HuH-7 (cell line): Measurements from ENCODE around the gene SAMD8.
"Not testable (repeated sequence)": the region's sequence is repeated elsewhere in the genome, so short reads cannot be mapped to it uniquely, and the experiment has no call there.

Source experiments
- DNase-seq: peaks from one replicate; pipeline ENCODE4 v3.0.0; 2011; ENCODE audit warnings: low spot score

Gene SAMD8

GRCh38 chr10:75140246-75140645 is 28.8 kb downstream of the SAMD8 start:
- no peak for DNase-seq

- no peak for DNase-seq
These were observed 31.9 kb downstream of the SAMD8 start for GRCh38 chr10:75143353-75143752.

- DNase-seq = no peak
These were observed 34.1 kb downstream of the SAMD8 start for GRCh38 chr10:75145590-75145989.

- no peak for DNase-seq
These were observed 35.3 kb downstream of the SAMD8 start for GRCh38 chr10:75146780-75147179.

GRCh38 chr10:75150656-75151055 is 39.2 kb downstream of the SAMD8 start:
- no peak for DNase-seq

- DNase-seq = no peak
These were observed 48.1 kb downstream of the SAMD8 start for GRCh38 chr10:75159519-75159918.

GRCh38 chr10:75165684-75166622 is 54.5 kb downstream of the SAMD8 start:
- DNase-seq = no peak

- no peak for DNase-seq
These were observed 55.1 kb downstream of the SAMD8 start for GRCh38 chr10:75166623-75166972.

GRCh38 chr10:75168275-75168674 is 56.8 kb downstream of the SAMD8 start:
- no peak for DNase-seq

GRCh38 chr10:75170215-75170614 is 58.8 kb downstream of the SAMD8 start:
- no peak for DNase-seq

- DNase-seq = no peak
These were observed 63.6 kb downstream of the SAMD8 start for GRCh38 chr10:75175046-75175445.

GRCh38 chr10:75176046-75176445 is 64.6 kb downstream of the SAMD8 start:
- DNase-seq = no peak

GRCh38 chr10:75176736-75177135 is 65.3 kb downstream of the SAMD8 start:
- no peak for DNase-seq

GRCh38 chr10:75179657-75180177 is 68.3 kb downstream of the SAMD8 start:
- DNase-seq = no peak

- no peak for DNase-seq
These were observed 69.1 kb downstream of the SAMD8 start for GRCh38 chr10:75180592-75180991.

GRCh38 chr10:75181073-75181472 is 69.6 kb downstream of the SAMD8 start:
- no peak for DNase-seq

- DNase-seq = no peak
These were observed 74.9 kb downstream of the SAMD8 start for GRCh38 chr10:75186310-75186709.

- peak; percentile 39 for DNase-seq
These were observed 76.5 kb downstream of the SAMD8 start for GRCh38 chr10:75187961-75188426.

GRCh38 chr10:75188522-75188921 is 77.1 kb downstream of the SAMD8 start:
- DNase-seq = not testable (repeated sequence)

GRCh38 chr10:75189266-75190096 is 78.0 kb downstream of the SAMD8 start:
- DNase-seq = no peak

GRCh38 chr10:75191821-75192568 is 80.5 kb downstream of the SAMD8 start:
- peak; percentile 40 for DNase-seq

GRCh38 chr10:75194625-75195024 is 83.2 kb downstream of the SAMD8 start:
- not testable (repeated sequence) for DNase-seq
